HTR-8/SVneo (cell line): Measurements from ENCODE around the gene AKIRIN1.
"Not testable (repeated sequence)": the region's sequence is repeated elsewhere in the genome, so short reads cannot be mapped to it uniquely, and the experiment has no call there.

Source experiments
- DNase-seq: peaks from one replicate; pipeline ENCODE4 v3.0.0; 2011; ENCODE audit warnings: low spot score, mixed read lengths; ENCODE audit not compliant: insufficient read length
- FAIRE-seq: peaks from 2 replicates; lab custom pipeline; 2011; peaks lifted over from hg19 to GRCh38; lab: Jason Lieb, UNC

AKIRIN1 gene

GRCh38 chr1:38992412-38993111 is 1.5 kb downstream of the AKIRIN1 start:
- FAIRE-seq, result no peak

GRCh38 chr1:38994196-38994595 is 3.1 kb downstream of the AKIRIN1 start:
- DNase-seq, result no peak
- FAIRE-seq, result no peak

More at GRCh38 chr1:38992412-38993111, 1.5 kb downstream of the AKIRIN1 start:
- no peak for DNase-seq

GRCh38 chr1:38997034-38997900 is 6.2 kb downstream of the AKIRIN1 start:
- FAIRE-seq, result no peak

GRCh38 chr1:38997901-38998190 is 6.8 kb downstream of the AKIRIN1 start:
- FAIRE-seq (no peak), DNase-seq (no peak)

More at GRCh38 chr1:38997034-38997900, 6.2 kb downstream of the AKIRIN1 start:
- DNase-seq, result no peak

GRCh38 chr1:39001516-39002421 is 10.7 kb downstream of the AKIRIN1 start:
- DNase-seq (no peak), FAIRE-seq (no peak)

GRCh38 chr1:39003281-39003680 is 12.2 kb downstream of the AKIRIN1 start:
- DNase-seq, result no peak
- no peak for FAIRE-seq

- FAIRE-seq (no peak), DNase-seq (no peak)
Measured at GRCh38 chr1:39003794-39004193, 12.7 kb downstream of the AKIRIN1 start.

GRCh38 chr1:39006287-39006686 is 15.2 kb downstream of the AKIRIN1 start:
- FAIRE-seq (no peak), DNase-seq (no peak)

GRCh38 chr1:39006726-39007645 is 15.9 kb downstream of the AKIRIN1 start:
- FAIRE-seq, result no peak

GRCh38 chr1:39014956-39015355 is 23.9 kb downstream of the AKIRIN1 start:
- not testable (repeated sequence) for DNase-seq, FAIRE-seq

More at GRCh38 chr1:39006726-39007645, 15.9 kb downstream of the AKIRIN1 start:
- DNase-seq, result no peak

GRCh38 chr1:39016604-39017171 is 25.6 kb downstream of the AKIRIN1 start:
- DNase-seq (no peak), FAIRE-seq (no peak)

GRCh38 chr1:39017266-39017665 is 26.2 kb downstream of the AKIRIN1 start:
- DNase-seq (no peak), FAIRE-seq (no peak)

GRCh38 chr1:39020494-39020893 is 29.4 kb downstream of the AKIRIN1 start:
- not testable (repeated sequence) for DNase-seq, FAIRE-seq

- DNase-seq, result no peak
- FAIRE-seq, result no peak
Measured at GRCh38 chr1:39021426-39021825, 30.4 kb downstream of the AKIRIN1 start.

GRCh38 chr1:39023140-39023539 is 32.1 kb downstream of the AKIRIN1 start:
- FAIRE-seq (no peak), DNase-seq (no peak)

- FAIRE-seq, result peak; percentile 46
- DNase-seq, result peak; percentile 83
Measured at GRCh38 chr1:39026051-39026865, 35.2 kb downstream of the AKIRIN1 start, which contains the start of gene NDUFS5. NDUFS5 (plus strand) TSS chr1:39026350; CDS start chr1:39028725, 2,375 bp downstream.

- FAIRE-seq (no peak), DNase-seq (no peak)
Measured at GRCh38 chr1:39026866-39027507, 35.9 kb downstream of the AKIRIN1 start.
